ENCODE measurements around the gene CPNE8.

CPNE8 gene

DNA sequence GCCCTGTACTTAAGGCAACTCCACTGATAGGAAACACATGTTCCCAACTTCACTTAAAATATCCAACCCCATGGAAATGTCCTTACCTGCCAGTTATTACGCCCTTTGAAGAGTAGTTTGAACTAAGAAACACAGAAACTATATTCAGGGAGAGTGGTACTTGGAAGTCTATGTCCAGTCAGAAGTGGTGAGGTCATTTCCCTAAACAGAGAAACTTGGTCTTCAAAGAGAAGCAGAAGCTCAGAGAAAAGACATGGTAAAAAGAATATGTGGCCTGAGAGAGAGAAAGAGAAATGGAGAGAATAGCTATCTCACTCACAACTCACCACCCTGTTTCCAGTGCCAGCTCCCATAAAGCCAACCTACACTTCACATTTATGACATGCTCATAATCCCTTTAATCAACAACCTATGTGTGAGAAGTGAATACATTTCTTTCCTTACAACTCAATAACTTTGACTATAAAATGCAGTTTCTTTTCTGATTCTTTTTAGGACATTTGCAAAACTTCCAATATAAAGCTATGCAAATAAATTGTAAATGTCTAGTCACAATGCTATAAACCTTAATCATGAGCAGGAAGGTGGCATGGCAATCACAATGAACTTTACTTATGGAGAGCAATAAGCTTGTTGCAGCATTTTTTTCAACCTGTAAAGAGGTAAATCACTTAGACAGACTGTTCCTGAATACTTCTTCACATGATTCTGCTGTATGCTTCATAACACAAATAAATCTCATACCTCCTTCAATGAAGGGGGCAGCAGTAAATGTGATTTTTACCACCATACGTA is 67.1 kb downstream of the CPNE8 start:
- in situ Hi-C loops (cut with MboI; ENCODE audit: low sequenced_read_pairs), result no loop called here

GRCh38 chr12:38831715-38832114 is 73.7 kb downstream of the CPNE8 start:
- in situ Hi-C loops (cut with MboI; ENCODE audit: low sequenced_read_pairs), result no loop called here

DNA sequence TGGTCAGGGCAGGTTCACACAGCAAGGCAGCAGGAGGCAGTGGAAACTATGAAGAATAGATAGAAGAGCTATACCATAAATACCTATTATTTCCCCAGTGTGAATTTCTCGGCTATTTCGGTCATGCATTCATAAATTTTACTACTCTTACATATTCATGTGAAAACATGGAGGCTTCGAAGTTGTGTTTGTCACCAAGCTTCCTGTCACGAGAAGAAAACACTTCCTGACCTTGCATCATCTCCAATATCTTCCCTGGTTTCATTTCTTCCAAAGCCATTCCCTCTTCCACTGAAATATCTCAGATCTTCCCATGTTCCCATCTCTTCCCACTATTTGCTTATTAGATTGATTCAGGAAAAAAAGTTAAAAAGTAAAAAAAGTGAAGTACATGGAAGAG is 80.4 kb downstream of the CPNE8 start:
- in situ Hi-C loops (cut with MboI; ENCODE audit: low sequenced_read_pairs), result no loop called here

DNA sequence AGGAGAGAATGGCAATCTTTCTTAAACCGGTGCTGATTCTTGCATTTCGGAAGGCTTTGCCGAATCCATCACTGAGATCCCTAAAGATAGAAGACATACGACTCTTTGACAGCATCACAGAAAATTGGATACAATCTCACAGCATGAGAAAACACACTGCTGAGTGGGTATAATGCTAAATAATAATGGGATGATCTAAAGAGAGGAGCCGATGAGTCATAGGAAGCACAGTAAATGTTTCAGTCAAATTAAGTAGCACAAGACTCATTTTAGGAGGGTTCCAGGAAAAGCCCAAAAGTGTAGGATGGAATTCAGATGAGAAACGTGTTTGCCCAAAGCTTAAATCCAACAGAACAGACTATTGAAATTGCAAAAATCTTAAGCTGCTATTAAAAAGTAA is 81.7 kb downstream of the CPNE8 start:
- in situ Hi-C loops (cut with MboI; ENCODE audit: low sequenced_read_pairs), result no loop called here

DNA sequence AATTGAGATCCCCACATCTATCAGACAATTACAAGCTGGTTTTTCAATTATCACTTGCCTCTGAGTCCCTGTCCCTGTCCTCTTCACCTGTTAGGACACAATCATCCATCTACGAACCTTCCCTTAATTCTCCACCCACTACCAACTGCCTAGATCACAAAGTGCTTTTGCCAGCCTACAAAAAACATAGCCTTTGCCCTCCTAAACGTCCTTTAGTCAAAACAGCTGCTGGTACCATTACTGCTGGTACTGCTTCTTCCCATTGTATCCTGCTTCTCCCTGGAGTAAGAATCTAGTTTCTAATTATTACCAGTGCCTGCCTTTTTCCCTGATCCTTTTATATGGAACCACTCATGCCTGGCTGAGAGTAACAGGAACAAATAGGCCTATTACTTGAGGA is 82.1 kb downstream of the CPNE8 start:
- in situ Hi-C loops (cut with MboI; ENCODE audit: low sequenced_read_pairs), result no loop called here

- in situ Hi-C loops (cut with MboI; ENCODE audit: low sequenced_read_pairs), result no loop called here
Measured at GRCh38 chr12:38817942-38818341, 87.4 kb downstream of the CPNE8 start.

DNA sequence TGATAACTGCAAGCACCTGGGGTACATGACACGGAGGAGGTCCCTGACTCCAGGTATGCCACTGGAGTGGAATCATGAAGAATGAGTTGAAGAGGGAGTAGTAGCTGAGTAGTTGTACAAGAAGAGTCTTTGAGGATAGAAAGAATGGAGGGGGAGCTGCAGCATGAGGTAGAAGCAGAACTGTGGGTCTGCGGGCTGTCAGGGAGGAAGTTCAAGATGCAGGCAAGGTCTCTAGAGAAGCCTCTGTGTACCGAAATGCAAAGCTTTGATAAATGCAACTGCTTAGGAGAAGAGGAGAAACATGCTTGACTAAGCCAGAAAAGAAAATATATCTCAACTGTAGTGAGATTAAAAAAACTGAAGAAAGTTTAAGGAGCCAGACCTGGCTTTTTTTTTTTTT is 91.5 kb downstream of the CPNE8 start:
- in situ Hi-C loops (cut with MboI; ENCODE audit: low sequenced_read_pairs), result no loop called here

DNA sequence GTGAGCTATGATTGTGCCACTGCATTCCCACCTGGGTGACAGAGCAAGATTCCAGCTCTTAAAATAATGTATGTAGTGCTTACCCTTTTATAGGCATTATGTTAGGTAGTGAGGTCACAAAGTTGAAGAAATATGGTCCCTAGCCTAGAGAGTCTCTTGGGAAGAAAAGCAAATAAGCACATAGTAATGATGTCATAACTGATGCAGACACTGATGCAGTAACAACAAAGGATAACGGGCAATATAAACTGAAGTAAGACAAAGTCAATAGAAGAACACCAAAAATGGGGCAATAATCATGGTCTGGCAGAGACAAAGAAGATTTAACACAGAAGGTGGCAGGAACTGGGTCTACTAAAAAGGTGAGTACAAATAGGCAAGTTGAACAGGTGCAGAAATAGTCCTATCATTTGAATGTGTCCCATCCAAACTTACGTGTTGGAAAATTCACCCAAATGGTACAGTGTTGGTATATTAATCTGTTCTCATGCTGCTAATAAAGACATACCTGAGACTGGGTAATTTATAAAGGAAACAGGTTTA is 93.5 kb downstream of the CPNE8 start:
- in situ Hi-C loops (cut with MboI; ENCODE audit: low sequenced_read_pairs), result no loop called here

GRCh38 chr12:38809832-38810231 is 95.6 kb downstream of the CPNE8 start:
- in situ Hi-C loops (cut with MboI; ENCODE audit: low sequenced_read_pairs), result no loop called here

- in situ Hi-C loops (cut with MboI; ENCODE audit: low sequenced_read_pairs), result no loop called here
Measured at GRCh38 chr12:38788106-38788505, 117.3 kb downstream of the CPNE8 start.

DNA sequence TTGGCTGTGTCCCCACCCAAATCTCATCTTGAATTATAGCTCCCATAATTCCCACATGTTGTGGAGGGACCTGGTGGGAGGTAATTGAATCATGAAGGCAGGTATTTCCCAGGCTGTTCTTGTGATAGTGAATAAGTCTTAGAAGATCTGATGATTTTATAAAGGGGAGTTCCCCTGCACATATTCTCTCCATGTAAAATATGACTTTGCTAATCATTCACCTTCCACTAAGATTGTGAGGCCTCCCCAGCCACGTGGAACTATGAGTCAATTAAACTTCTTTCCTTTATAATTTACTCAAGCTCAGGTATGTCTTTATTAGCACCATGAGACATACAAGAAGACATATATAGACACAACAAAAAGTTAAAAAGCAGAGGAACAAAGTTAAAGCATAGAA is 120.0 kb downstream of the CPNE8 start:
- in situ Hi-C loops (cut with MboI; ENCODE audit: low sequenced_read_pairs), result no loop called here

- in situ Hi-C loops (cut with MboI; ENCODE audit: low sequenced_read_pairs), result no loop called here
Measured at GRCh38 chr12:38783304-38783703, 122.1 kb downstream of the CPNE8 start.

DNA sequence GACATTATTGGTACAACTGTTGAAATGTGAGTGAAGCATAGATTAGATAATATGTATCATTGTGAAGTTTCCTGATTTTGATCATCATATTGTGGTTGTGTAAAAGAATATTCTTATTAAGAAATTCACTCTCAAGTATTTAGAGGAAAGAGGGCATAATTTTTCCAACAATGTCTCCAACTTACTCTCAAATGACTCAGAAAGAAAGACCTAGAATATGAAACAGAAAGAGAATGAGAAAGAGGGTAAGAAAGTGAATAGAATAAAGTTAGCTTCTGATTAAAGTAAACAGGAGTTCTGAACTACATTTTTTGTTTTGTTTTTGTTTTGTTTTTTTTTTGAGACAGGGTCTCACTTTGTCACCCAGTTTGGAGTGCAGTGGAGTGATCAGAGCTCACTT is 123.0 kb downstream of the CPNE8 start:
- in situ Hi-C loops (cut with MboI; ENCODE audit: low sequenced_read_pairs), result no loop called here

GRCh38 chr12:38776647-38777046 is 128.7 kb downstream of the CPNE8 start:
- in situ Hi-C loops (cut with MboI; ENCODE audit: low sequenced_read_pairs), result no loop called here

DNA sequence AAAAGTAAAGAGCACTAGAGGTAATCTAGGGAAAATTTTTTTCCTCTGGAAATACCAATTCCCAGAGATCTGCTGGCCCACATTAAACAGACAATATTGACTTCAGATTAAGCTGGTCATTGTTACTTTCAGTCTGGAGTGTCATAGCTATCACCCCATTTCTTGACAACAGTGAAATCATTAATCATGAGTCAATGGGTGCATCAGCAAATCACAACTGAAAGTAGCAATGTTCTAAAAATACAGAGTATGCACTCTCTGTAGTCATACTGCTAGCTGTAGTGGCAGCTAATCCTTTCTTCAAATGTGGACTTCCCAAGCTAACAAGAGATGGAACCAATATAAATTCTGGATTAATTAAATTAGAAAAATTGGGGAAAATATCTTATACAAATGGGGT is 129.9 kb downstream of the CPNE8 start:
- in situ Hi-C loops (cut with MboI; ENCODE audit: low sequenced_read_pairs), result no loop called here

GRCh38 chr12:38772437-38772836 is 133.0 kb downstream of the CPNE8 start:
- in situ Hi-C loops (cut with MboI; ENCODE audit: low sequenced_read_pairs), result no loop called here

DNA sequence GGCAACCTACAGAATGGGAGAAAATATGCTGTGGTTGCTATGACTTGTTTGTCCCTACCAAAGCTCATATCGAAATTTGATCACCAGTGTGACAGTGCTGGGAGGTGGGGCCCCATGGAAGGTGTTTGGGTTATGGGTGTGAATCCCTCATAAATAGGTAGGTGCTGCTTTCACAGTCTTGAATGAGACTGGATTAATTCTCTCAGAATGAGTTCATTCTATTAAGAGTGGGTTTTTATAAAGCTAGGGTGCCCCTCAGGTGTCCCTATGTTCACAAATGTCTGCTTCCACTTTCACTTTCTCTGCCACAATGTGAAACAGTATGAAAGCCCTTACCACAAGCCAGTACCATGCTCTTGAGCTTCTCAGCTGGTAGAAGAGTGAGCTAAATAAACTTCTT is 133.5 kb downstream of the CPNE8 start:
- in situ Hi-C loops (cut with MboI; ENCODE audit: low sequenced_read_pairs), result no loop called here

- in situ Hi-C loops (cut with MboI; ENCODE audit: low sequenced_read_pairs), result no loop called here
Measured at GRCh38 chr12:38761636-38762342, 143.6 kb downstream of the CPNE8 start.

DNA sequence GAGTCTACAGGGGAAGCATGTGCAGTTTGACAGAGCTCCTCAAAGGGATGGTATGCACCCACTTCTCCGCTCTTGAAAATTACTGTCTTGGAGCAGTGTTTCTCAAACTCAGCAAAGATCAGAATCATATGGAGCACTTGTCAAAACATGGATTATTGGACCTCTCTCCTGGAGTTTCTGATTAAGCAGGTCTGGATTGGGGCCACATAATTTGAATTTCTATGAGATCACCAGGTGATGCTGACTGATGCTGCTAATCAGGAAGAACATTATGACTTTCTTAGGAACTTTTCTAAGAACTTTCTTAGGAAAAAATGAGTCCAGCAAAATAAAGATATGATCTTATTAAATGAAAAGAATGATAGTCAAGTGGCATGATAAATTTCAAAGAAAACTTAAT is 144.3 kb downstream of the CPNE8 start:
- in situ Hi-C loops (cut with MboI; ENCODE audit: low sequenced_read_pairs), result no loop called here

- in situ Hi-C loops (cut with MboI; ENCODE audit: low sequenced_read_pairs), result no loop called here
Measured at GRCh38 chr12:38759621-38760020, 145.8 kb downstream of the CPNE8 start.

GRCh38 chr12:38746744-38747143 is 158.6 kb downstream of the CPNE8 start:
- in situ Hi-C loops (cut with MboI; ENCODE audit: low sequenced_read_pairs), result no loop called here

DNA sequence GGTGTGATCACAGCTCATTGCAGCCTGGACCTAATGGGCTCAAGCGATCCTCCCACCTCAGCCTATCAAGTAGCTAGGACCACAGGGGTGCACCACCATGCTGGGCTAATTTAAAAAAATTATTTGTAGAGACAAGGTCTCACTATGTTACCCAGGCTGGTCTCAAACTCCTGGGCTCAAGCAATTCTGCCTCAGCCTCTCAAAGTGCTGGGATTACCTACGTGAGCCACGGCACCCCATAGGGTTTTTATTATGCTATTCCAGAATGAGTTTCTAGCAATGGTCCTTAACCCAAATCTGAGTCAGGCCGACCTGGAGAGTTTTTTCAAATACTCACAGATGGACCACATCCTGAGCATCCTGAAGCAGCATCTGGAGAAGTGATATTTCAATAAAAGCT is 159.8 kb downstream of the CPNE8 start:
- in situ Hi-C loops (cut with MboI; ENCODE audit: low sequenced_read_pairs), result no loop called here
